Activated naive CD4-positive, alpha-beta T cell treated with anti-CD3 and anti-CD28 coated beads, Interleukin-2, amount 10 ng/mL, durations not matched to agents 7 days and 5 days (primary cell): Measurements from ENCODE around the gene NBEA.

Experiments used
- CTCF ChIA-PET: fragments of 350-600 bp; sonication (Branson Sonifier 250); formaldehyde crosslinking; loops from one replicate; lab custom pipeline; 2021; ENCODE audit warnings: antibody characterized with exemption; lab: Charles Lee
- DNase-seq: peaks from one replicate; pipeline ENCODE4 v3.0.0-alpha.2; 2020
- H3K27ac Mint-ChIP-seq: one replicate; pipeline ENCODE4 v1.8.0; 2021; ENCODE audit warnings: mild to moderate bottlenecking, moderate library complexity, mixed read lengths
- H3K27me3 Mint-ChIP-seq: one replicate; pipeline ENCODE4 v1.8.0; 2021; ENCODE audit warnings: mild to moderate bottlenecking, mixed read lengths
- H3K36me3 Mint-ChIP-seq: one replicate; pipeline ENCODE4 v1.8.0; 2021; ENCODE audit warnings: mixed read lengths
- H3K4me1 Mint-ChIP-seq: one replicate; pipeline ENCODE4 v1.8.0; 2021; ENCODE audit warnings: mixed read lengths
- H3K4me3 Mint-ChIP-seq: one replicate; pipeline ENCODE4 v1.8.0; 2021; ENCODE audit warnings: mild to moderate bottlenecking, moderate library complexity, mixed read lengths
- H3K9me3 Mint-ChIP-seq: one replicate; pipeline ENCODE4 v1.8.0; 2021; ENCODE audit warnings: mixed read lengths

The NBEA gene

DNA sequence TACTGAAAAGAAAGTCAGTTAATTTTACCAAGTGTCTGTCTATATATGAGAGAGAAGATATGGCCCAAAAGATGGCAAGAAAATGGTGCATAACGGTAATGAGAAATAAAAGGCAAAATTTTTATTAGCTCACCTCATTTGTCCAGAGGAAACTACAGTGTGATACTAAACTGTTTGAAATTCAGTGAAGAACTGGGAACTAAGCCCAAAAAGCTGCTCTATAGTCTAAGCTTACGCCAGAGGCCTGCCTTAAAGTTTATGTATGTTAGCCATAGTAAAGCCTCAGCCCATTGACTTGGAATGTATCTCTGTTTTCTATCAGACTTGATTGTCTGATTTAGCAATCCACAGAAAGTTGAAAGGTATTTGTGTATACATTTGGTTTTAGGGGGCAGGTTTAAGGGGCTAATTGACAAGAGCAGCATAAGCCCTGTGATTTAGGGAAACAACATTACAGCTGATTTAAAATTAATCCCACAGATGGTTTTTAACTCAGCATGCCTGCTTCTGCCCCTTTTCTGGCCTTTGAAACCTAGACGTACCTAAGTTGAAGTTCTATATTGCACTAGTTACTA lies 625.4 kb downstream of the NBEA start:
- Mint-ChIP-seq H3K4me3 (no peak overlapping the region), H3K27me3 (no peaks in the 10 kb centered on the region), H3K36me3 (no peaks in the 10 kb centered on the region), H3K4me1 (no peaks in the 10 kb centered on the region), H3K9me3 (no peaks in the 10 kb centered on the region), H3K27ac (no peak overlapping the region)
- CTCF ChIA-PET, result no interaction called here
- no peak for DNase-seq

- CTCF ChIA-PET, result no interaction called here
- DNase-seq, result no peak
- Mint-ChIP-seq H3K36me3 (no peaks in the 10 kb centered on the region), H3K9me3 (no peaks in the 10 kb centered on the region), H3K27me3 (no peaks in the 10 kb centered on the region), H3K4me1 (no peaks in the 10 kb centered on the region), H3K4me3 (no peak overlapping the region), H3K27ac (no peak overlapping the region)
These were observed 631.6 kb downstream of the NBEA start for GRCh38 chr13:35573639-35574038.

DNA sequence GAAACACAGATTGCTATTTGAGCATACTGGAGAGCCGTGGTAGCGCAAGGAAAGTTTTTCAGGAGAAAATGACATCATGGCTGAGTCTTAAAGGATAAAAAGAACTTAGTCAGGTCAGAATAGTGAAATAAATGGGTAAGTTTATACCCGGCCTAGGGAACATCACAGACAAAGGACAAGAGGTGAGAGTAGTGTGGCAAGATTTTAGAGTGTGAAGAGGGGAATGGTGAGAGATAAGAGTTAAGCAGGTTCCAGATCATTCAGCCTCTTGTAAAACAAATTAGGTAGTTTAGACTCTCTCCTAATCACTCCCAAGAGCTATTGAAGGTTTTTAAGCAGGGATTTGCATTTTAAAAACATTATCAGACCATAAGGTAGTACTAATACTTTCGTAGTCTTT lies 650.4 kb downstream of the NBEA start:
- CTCF ChIA-PET, result no interaction called here
- no peaks in the 10 kb centered on the region for H3K4me1 Mint-ChIP-seq
- H3K36me3 Mint-ChIP-seq, result no peaks in the 10 kb centered on the region
- H3K9me3 Mint-ChIP-seq, result no peaks in the 10 kb centered on the region
- no peak overlapping the region for H3K4me3 Mint-ChIP-seq
- H3K27ac Mint-ChIP-seq, result no peak overlapping the region
- DNase-seq, result no peak
- no peaks in the 10 kb centered on the region for H3K27me3 Mint-ChIP-seq

GRCh38 chr13:35593651-35594050 lies 651.6 kb downstream of the NBEA start:
- CTCF ChIA-PET, result no interaction called here
- no peak for DNase-seq
- Mint-ChIP-seq H3K36me3 (no peaks in the 10 kb centered on the region), H3K27ac (no peak overlapping the region), H3K4me3 (no peak overlapping the region), H3K9me3 (no peaks in the 10 kb centered on the region), H3K4me1 (no peaks in the 10 kb centered on the region), H3K27me3 (no peaks in the 10 kb centered on the region)

DNA sequence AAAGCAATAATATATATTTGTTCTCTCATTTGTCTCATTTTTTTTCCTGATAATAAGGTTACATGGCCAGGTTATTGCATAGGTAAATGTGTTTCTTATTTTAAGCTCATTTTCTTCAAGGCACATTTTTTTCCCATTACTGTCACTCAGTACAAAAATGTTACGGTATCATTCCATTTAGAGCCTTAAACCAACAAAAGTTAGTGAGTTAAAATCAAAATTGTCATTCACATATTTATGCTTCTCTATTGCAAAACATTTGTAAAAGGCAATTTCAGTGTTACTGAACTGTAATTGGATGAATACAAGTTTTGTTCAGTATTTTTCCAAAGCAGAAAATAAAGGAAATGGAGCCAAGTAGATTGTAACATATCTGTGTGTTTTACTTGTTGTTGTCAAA lies 652.0 kb downstream of the NBEA start:
- Mint-ChIP-seq H3K4me3 (no peak overlapping the region), H3K9me3 (no peaks in the 10 kb centered on the region), H3K27me3 (no peaks in the 10 kb centered on the region), H3K4me1 (no peaks in the 10 kb centered on the region), H3K36me3 (no peaks in the 10 kb centered on the region), H3K27ac (no peak overlapping the region)
- CTCF ChIA-PET, result no interaction called here
- no peak for DNase-seq

- no peak for DNase-seq
- CTCF ChIA-PET, result no interaction called here
- Mint-ChIP-seq H3K36me3 (no peaks in the 10 kb centered on the region), H3K4me3 (no peak overlapping the region), H3K27ac (no peak overlapping the region), H3K27me3 (no peaks in the 10 kb centered on the region), H3K4me1 (no peaks in the 10 kb centered on the region), H3K9me3 (no peaks in the 10 kb centered on the region)
These were observed 653.1 kb downstream of the NBEA start for GRCh38 chr13:35595181-35595580.

GRCh38 chr13:35596321-35597030 lies 654.4 kb downstream of the NBEA start:
- no peaks in the 10 kb centered on the region for H3K4me1 Mint-ChIP-seq

DNA sequence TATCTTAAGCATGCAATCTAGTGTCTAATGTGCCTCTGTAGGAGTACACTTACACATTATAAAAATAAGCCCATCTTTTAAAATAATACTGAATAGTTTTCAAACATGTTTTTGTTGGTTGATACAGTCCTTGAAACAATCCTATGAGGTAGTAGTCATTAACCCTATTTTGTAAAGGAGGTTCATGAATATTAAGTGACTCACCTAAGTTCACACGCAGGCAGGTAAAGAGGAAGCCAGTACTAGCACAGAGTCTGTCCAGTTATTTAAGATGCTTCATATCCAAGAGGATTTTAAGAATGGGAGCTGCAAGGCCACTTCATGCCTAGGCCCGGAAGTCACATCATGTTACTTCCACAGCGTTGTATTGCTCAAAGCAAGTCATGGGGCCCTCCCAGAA lies 655.4 kb downstream of the NBEA start:
- DNase-seq, result no peak
- H3K4me1 Mint-ChIP-seq, result no peaks in the 10 kb centered on the region
- H3K4me3 Mint-ChIP-seq, result no peak overlapping the region
- H3K27me3 Mint-ChIP-seq, result no peaks in the 10 kb centered on the region
- no peaks in the 10 kb centered on the region for H3K36me3 Mint-ChIP-seq
- CTCF ChIA-PET, result no interaction called here
- no peaks in the 10 kb centered on the region for H3K9me3 Mint-ChIP-seq
- no peak overlapping the region for H3K27ac Mint-ChIP-seq

More at GRCh38 chr13:35596321-35597030, 654.4 kb downstream of the NBEA start:
- H3K27me3 Mint-ChIP-seq, result no peaks in the 10 kb centered on the region
- H3K4me3 Mint-ChIP-seq, result no peak overlapping the region
- H3K9me3 Mint-ChIP-seq, result no peaks in the 10 kb centered on the region
- no peak for DNase-seq
- no peaks in the 10 kb centered on the region for H3K36me3 Mint-ChIP-seq
- no peak overlapping the region for H3K27ac Mint-ChIP-seq
- CTCF ChIA-PET, result no interaction called here

GRCh38 chr13:35598233-35598632 lies 656.2 kb downstream of the NBEA start:
- Mint-ChIP-seq H3K27ac (no peak overlapping the region), H3K4me3 (no peak overlapping the region), H3K9me3 (no peaks in the 10 kb centered on the region), H3K36me3 (no peaks in the 10 kb centered on the region), H3K4me1 (no peaks in the 10 kb centered on the region), H3K27me3 (no peaks in the 10 kb centered on the region)
- no peak for DNase-seq
- CTCF ChIA-PET, result interaction anchor here (0.6 kb wide), 1 partner anchor 1788 kb away, joined by 4 read pairs; no protein-coding TSS in a partner anchor

GRCh38 chr13:35598790-35599369 lies 656.8 kb downstream of the NBEA start:
- DNase-seq, result no peak
- H3K27me3 Mint-ChIP-seq, result no peaks in the 10 kb centered on the region
- no peaks in the 10 kb centered on the region for H3K9me3 Mint-ChIP-seq
- H3K4me1 Mint-ChIP-seq, result no peaks in the 10 kb centered on the region
- H3K4me3 Mint-ChIP-seq, result no peak overlapping the region
- CTCF ChIA-PET, result interaction anchor here (0.6 kb wide), 1 partner anchor 1788 kb away, joined by 4 read pairs; no protein-coding TSS in a partner anchor
- H3K36me3 Mint-ChIP-seq, result no peaks in the 10 kb centered on the region
- H3K27ac Mint-ChIP-seq, result no peak overlapping the region

DNA sequence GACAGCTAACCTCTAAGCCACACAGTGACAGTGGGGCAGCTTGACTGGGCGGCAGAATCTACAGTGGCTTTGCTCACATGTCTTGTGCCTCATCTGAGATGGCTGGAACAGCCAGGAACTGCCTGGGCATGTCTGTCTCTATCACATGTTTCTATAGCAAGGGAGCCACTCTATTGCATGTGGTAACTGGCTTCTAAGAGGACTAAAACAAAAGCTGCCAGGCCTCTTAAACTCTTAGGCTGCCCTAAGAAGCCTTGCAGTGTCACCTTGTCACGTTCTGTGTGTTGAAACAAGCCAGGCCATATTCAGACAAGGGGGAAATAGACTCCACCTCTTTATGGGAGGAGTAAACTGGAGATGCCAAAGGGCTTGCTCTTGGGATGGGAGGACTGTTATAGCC lies 657.3 kb downstream of the NBEA start:
- Mint-ChIP-seq H3K27me3 (no peaks in the 10 kb centered on the region), H3K27ac (no peak overlapping the region), H3K9me3 (no peaks in the 10 kb centered on the region), H3K4me1 (no peaks in the 10 kb centered on the region), H3K4me3 (no peak overlapping the region), H3K36me3 (no peaks in the 10 kb centered on the region)
- CTCF ChIA-PET, result no interaction called here
- DNase-seq, result no peak

- Mint-ChIP-seq H3K36me3 (no peaks in the 10 kb centered on the region), H3K4me3 (no peak overlapping the region), H3K4me1 (no peaks in the 10 kb centered on the region), H3K27ac (no peak overlapping the region), H3K9me3 (no peaks in the 10 kb centered on the region), H3K27me3 (no peaks in the 10 kb centered on the region)
- DNase-seq, result no peak
- CTCF ChIA-PET, result interaction anchor here (0.6 kb wide), 1 partner anchor 10 kb away, joined by 3 read pairs; no protein-coding TSS in a partner anchor
These were observed 658.1 kb downstream of the NBEA start for GRCh38 chr13:35600137-35600536.

GRCh38 chr13:35603593-35604285 lies 661.7 kb downstream of the NBEA start:
- Mint-ChIP-seq H3K27ac (no peak overlapping the region), H3K4me3 (no peak overlapping the region), H3K36me3 (no peaks in the 10 kb centered on the region), H3K4me1 (no peaks in the 10 kb centered on the region), H3K9me3 (no peaks in the 10 kb centered on the region), H3K27me3 (no peaks in the 10 kb centered on the region)
- DNase-seq, result no peak
- CTCF ChIA-PET, result interaction anchor here (1.0 kb wide), 1 partner anchor 27 kb away, joined by 3 read pairs; no protein-coding TSS in a partner anchor

- H3K36me3 Mint-ChIP-seq, result no peaks in the 10 kb centered on the region
- H3K27ac Mint-ChIP-seq, result no peak overlapping the region
- H3K9me3 Mint-ChIP-seq, result no peaks in the 10 kb centered on the region
- H3K4me3 Mint-ChIP-seq, result no peak overlapping the region
- H3K27me3 Mint-ChIP-seq, result no peaks in the 10 kb centered on the region
- CTCF ChIA-PET, result no interaction called here
- H3K4me1 Mint-ChIP-seq, result peaks cover 6% of the 10 kb centered on the region
- DNase-seq, result no peak
These were observed 672.6 kb downstream of the NBEA start for GRCh38 chr13:35614666-35615065.
